Effector memory CD8-positive, alpha-beta T cell (primary cell): ENCODE results near the gene TAB2.
A peak's percentile ranks its signal among the peaks of the same experiment; 100 is the strongest.

ENCODE experiments used
- ATAC-seq: fragments of 150-1000 bp; cut with Tn5 transposase; replicated peaks from 2 replicates; pipeline ENCODE4 v1.10.0; 2021; ENCODE audit warnings: mild to moderate bottlenecking, moderate library complexity
- DNase-seq, 3 experiments: peaks; one replicate each; pipeline ENCODE4 v3.0.0; 2021
- H3K27ac Mint-ChIP-seq, 2 donors: one replicate each; pipeline ENCODE4 v1.8.0; 2022; ENCODE audit warnings: mild to moderate bottlenecking in 2 of 2, mixed read lengths in 2 of 2, moderate library complexity in 2 of 2
- H3K27me3 Mint-ChIP-seq, 2 donors: one replicate each; pipeline ENCODE4 v1.8.0; 2022; ENCODE audit warnings: mixed read lengths in 2 of 2
- H3K36me3 Mint-ChIP-seq: one replicate; pipeline ENCODE4 v1.8.0; 2022; ENCODE audit warnings: mild to moderate bottlenecking, moderate library complexity, mixed read lengths; ENCODE audit not compliant: insufficient read depth
- H3K4me1 Mint-ChIP-seq, 2 donors: one replicate each; pipeline ENCODE4 v1.8.0; 2022; ENCODE audit warnings: low read depth in 2 of 2, mixed read lengths in 2 of 2
- H3K4me3 Mint-ChIP-seq, 2 donors: one replicate each; pipeline ENCODE4 v1.8.0; 2022; ENCODE audit warnings: mild to moderate bottlenecking in 2 of 2, mixed read lengths in 2 of 2, moderate library complexity in 2 of 2
- H3K9me3 Mint-ChIP-seq, 2 donors: one replicate each; pipeline ENCODE4 v1.8.0; 2022; ENCODE audit warnings: mixed read lengths in 2 of 2

The TAB2 gene

DNA sequence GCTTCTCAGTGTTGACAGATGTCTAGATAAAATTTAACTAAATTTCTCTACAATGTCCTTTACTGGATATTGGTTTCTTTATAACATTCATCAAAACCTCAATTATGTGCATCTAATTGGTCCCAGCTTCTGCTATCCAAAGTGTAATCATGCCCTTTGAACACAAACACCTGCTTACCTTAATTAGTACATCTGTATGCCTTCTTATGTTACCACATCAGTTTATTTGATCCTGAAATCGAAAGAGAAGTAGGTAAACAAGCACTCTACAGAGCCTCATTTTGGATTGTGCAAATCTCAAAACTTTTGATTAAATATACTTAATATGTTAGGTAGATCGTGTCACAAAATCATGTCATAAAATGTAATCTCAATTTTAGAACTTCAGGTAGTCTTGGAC lies 36.5 kb downstream of the TAB2 start:
- Mint-ChIP-seq H3K36me3 (peaks cover 27% of the 10 kb centered on the region), H3K4me1 (peaks cover 27 to 36% of the 10 kb centered on the region in 2 donors)

DNA sequence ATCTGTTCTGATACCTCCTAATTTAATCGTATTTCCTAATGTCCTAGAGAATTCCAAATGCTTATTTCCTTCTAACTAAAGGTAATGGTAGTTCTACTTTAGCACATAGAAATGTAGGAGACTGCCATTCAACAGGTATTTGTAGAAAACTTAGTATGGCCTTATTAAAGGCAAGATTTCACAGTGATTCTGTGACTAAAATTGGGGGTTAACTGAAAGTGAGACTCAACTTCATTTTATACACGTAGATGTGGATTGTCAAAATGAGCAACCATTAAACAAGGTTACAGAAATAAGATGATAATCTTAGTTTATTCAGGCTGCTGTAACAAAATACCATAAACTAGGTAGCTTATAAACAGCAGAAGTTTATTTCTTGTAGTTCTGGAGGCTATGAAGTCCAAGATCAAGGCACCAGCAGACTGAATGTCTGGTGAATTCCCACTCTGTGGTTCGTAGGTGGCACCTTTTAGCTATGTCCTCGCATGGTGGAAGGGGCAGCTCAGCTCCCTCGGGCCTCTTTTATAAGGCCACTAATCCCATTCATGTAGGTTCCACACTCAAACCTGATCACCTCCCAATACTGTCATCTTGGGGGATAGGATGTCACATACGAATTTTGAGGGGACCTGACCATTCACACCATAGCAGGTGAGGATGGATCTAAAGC lies 38.7 kb downstream of the TAB2 start:
- Mint-ChIP-seq H3K27ac (peak overlapping the region in 1 of 2 donors; percentile 50), H3K27me3 (no peaks in the 10 kb centered on the region), H3K4me1 (peaks cover 32 to 45% of the 10 kb centered on the region in 2 donors), H3K4me3 (no peak overlapping the region), H3K9me3 (no peaks in the 10 kb centered on the region), H3K36me3 (peaks cover 23% of the 10 kb centered on the region)
- DNase-seq (no peak), ATAC-seq (no peak)

More for the DNA sequence above, 36.5 kb downstream of the TAB2 start:
- ATAC-seq, result no peak
- Mint-ChIP-seq H3K27me3 (no peaks in the 10 kb centered on the region), H3K27ac (no peak overlapping the region), H3K9me3 (no peaks in the 10 kb centered on the region), H3K4me3 (no peak overlapping the region)
- no peak for DNase-seq

DNA sequence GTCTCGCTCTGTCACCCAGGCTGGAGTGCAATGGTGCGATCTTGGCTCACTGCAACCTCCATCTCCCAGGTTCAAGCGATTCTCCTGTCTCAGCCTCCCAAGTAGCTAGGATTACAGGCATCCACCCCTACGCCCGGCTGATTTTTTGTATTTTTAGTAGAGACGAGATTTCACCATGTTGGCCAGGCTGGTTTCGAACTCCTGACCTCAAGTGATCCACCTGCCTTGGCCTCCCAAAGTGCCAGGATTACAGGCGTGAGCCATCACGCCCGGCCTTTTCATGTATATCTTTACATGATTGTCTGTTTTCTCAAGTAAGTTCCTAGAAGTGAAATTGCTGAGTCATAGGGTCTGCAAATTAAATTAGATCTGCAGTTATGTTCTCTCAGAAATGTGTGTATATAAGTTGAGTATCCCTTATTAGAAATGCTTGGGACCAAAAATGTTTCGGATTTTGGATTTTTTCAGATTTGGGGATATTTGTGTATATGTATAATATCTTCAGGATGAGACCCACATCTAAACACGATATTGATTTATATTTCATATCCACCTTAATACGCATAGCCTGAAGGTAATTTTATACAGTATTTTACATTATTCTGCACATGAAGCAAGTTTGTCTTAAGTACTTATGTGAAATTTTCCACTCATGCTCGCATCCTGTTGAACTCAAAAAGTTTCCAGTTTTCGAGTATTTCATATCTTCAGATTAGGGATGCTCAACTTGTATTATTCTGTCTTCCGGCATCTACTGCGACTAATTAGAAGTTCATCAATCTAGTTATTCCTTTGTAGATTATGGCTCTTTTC lies 40.4 kb downstream of the TAB2 start:
- Mint-ChIP-seq H3K4me3 (no peak overlapping the region), H3K27me3 (no peaks in the 10 kb centered on the region), H3K4me1 (peaks cover 36 to 49% of the 10 kb centered on the region in 2 donors), H3K9me3 (no peaks in the 10 kb centered on the region), H3K27ac (no peak overlapping the region), H3K36me3 (peaks cover 23% of the 10 kb centered on the region)
- DNase-seq (no peak), ATAC-seq (no peak)

DNA sequence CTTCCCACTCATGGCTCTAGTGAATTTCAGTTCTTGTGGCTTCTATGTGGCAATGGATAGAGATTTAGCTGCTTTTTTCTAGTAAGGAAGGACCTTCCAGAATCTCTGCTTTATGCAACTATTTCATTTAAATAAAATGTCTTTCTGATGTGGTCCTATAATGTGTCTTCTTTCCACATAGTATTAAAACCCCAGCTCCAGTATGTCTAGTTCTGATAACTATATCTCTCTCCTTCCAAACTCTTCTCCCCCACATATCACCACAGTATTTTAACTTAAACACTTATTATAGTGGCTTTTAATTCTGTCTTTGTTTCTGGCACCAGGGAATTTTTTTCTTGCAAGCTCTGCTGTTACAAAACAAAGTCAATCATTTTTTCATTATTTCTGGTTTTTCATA lies 41.9 kb downstream of the TAB2 start:
- H3K27me3 Mint-ChIP-seq, result no peaks in the 10 kb centered on the region
- DNase-seq (no peak), ATAC-seq (no peak)
- peaks cover 23% of the 10 kb centered on the region for H3K36me3 Mint-ChIP-seq
- H3K9me3 Mint-ChIP-seq, result no peaks in the 10 kb centered on the region
- no peak overlapping the region for H3K4me3 Mint-ChIP-seq
- H3K27ac Mint-ChIP-seq, result peak overlapping the region in 1 of 2 donors; percentile 70
- peaks cover 38 to 48% of the 10 kb centered on the region in 2 donors for H3K4me1 Mint-ChIP-seq

DNA sequence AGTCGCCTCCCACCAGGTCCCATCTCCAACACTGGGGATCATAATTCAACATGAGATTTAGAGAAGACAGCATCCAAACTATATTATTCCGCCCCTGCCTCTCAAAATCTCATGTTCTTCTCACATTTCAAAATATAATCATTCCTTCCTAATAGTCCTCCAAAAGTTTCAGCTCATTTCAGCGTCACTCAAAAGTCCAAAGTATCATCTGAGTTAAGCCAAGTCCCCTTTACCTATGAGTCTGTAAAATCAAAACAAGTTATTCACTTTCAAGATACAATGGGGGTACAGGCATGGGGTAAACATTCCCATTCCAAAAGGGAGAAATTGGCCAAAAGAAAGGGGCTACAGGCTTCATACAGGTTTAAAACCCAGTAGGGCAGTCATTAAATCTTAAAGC lies 43.0 kb downstream of the TAB2 start:
- Mint-ChIP-seq H3K9me3 (no peaks in the 10 kb centered on the region), H3K27ac (peak overlapping the region in 1 of 2 donors; percentile 70), H3K36me3 (peaks cover 17% of the 10 kb centered on the region), H3K27me3 (no peaks in the 10 kb centered on the region), H3K4me3 (no peak overlapping the region), H3K4me1 (peaks cover 40 to 48% of the 10 kb centered on the region in 2 donors)
- no peak for DNase-seq
- ATAC-seq, result no peak

DNA sequence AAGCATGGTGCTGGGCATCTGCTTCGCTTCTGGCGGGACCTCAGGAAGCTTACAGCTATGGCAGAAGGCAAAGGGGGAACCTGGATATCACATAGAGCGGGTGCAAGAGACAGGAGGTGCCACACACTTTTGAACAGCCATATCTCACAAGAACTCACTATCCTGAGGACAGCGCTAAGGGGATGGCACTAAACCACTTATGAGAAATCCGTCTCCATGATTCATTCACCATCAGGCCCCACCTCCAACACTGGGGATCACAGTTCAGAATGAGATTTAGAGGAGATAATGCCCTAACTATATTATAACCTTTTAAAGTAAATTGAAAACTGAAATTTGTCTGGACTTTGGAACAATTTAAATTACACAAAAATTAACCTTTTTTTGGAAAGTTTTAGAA lies 44.8 kb downstream of the TAB2 start:
- Mint-ChIP-seq H3K36me3 (peaks cover 11% of the 10 kb centered on the region), H3K4me1 (peaks cover 39 to 45% of the 10 kb centered on the region in 2 donors), H3K27ac (peak overlapping the region in 1 of 2 donors; percentile 1), H3K4me3 (no peak overlapping the region), H3K9me3 (no peaks in the 10 kb centered on the region), H3K27me3 (no peaks in the 10 kb centered on the region)
- no peak for ATAC-seq
- DNase-seq, result no peak

DNA sequence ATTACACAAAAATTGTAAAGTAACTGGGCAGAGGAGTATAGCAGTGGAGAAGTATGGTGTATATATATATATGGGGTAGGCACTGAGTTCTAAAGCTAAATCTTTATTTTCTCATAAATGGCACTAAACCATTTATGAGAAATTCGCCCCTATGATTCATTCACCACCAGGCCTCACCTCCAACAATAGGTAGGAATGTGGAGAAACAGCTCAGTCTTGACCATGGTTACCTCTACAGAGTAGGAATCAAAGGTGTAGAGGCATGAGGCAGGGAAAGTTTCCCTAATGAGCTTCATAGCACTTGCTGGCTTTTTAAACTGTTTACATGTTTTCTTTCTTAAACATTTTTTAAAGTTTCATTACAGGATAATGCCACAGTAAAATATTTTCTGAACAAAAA lies 45.6 kb downstream of the TAB2 start:
- Mint-ChIP-seq H3K4me3 (no peak overlapping the region), H3K27ac (no peak overlapping the region), H3K27me3 (no peaks in the 10 kb centered on the region), H3K4me1 (peaks cover 37 to 45% of the 10 kb centered on the region in 2 donors), H3K36me3 (peaks cover 6% of the 10 kb centered on the region), H3K9me3 (no peaks in the 10 kb centered on the region)
- ATAC-seq, result no peak
- no peak for DNase-seq

DNA sequence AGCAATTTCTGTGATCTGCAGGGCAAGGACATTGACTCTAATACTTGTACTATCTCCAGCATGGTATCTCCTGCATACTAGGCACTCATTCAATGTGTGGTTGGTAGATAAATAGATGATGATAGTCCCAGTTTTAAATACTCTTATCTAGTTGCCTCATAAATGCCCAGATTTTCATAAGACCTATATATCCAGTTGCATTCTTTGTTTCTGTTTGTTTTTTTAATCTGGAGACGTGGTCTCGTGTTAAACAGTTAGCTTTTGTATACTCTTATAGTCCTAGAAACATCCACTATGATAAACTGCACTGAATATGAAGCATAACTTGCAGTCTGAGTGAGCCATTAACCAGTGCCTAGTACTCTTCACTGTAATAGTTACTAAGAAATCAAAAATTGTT lies 47.0 kb downstream of the TAB2 start:
- ATAC-seq (no peak), DNase-seq (no peak)
- Mint-ChIP-seq H3K27ac (peak overlapping the region in 1 of 2 donors; percentile 26), H3K4me1 (peaks cover 33 to 34% of the 10 kb centered on the region in 2 donors), H3K36me3 (peaks cover 2% of the 10 kb centered on the region), H3K9me3 (no peaks in the 10 kb centered on the region), H3K27me3 (no peaks in the 10 kb centered on the region), H3K4me3 (peak overlapping the region in 1 of 2 donors; percentile 5)

DNA sequence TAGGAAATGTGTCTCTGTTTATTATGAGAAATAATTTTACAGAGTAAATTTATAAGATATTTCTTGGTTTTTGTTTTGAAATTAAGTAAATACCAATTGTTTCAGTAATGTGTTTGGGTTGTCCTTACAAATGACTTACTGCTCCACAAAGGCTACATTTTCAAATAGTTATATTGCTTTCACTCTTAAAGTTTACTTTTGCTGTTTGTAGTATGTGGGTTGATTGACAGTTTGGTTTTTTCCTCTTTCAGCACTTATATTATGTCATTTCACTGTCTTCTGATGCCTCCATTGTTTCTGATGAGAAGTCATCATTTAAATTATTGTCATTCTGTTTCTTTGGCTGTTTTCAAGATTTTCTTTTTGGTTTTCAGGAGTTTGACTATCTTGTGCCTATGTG lies 47.7 kb downstream of the TAB2 start:
- DNase-seq, result no peak
- Mint-ChIP-seq H3K27me3 (no peaks in the 10 kb centered on the region), H3K36me3 (peaks cover 6% of the 10 kb centered on the region), H3K4me1 (peaks cover 33% of the 10 kb centered on the region in 2 donors), H3K27ac (no peak overlapping the region), H3K4me3 (no peak overlapping the region), H3K9me3 (no peaks in the 10 kb centered on the region)
- no peak for ATAC-seq

DNA sequence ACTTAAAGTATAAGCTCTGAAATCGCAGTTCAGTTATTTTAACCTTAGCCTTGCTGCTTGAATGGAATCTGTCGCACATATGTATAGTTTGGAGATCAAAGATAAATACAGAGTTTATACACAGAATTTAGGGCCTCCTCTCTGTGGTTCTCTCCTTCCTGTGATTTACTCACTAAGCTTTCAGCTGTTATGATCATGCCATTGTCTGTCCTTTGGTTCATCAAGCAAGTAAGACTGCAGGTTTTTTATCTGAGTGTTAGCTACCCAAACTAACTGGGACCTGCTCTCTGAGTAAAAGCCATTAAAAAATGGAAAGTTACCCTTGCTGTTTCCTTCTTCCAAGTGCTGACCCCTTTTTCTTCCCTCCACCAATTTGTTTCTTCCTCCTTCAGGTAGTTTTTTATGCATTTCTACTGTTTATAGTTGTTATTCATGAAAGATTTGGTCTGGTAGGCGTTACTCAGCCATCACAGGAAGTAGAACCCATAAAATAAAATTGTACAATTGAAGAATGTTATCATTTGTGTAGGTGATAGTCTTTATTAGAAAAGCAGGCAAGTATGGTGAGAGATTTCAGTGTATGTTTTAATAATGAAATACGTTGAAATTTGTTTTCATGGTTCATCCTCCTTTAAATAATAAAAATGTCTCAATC lies 48.9 kb downstream of the TAB2 start:
- H3K27me3 Mint-ChIP-seq, result no peaks in the 10 kb centered on the region
- no peaks in the 10 kb centered on the region for H3K9me3 Mint-ChIP-seq
- peak; percentile 76 for ATAC-seq
- H3K36me3 Mint-ChIP-seq, result peaks cover 17% of the 10 kb centered on the region
- no peak overlapping the region for H3K27ac Mint-ChIP-seq
- no peak overlapping the region for H3K4me3 Mint-ChIP-seq
- H3K4me1 Mint-ChIP-seq, result peaks cover 27 to 28% of the 10 kb centered on the region in 2 donors
- no peak for DNase-seq

DNA sequence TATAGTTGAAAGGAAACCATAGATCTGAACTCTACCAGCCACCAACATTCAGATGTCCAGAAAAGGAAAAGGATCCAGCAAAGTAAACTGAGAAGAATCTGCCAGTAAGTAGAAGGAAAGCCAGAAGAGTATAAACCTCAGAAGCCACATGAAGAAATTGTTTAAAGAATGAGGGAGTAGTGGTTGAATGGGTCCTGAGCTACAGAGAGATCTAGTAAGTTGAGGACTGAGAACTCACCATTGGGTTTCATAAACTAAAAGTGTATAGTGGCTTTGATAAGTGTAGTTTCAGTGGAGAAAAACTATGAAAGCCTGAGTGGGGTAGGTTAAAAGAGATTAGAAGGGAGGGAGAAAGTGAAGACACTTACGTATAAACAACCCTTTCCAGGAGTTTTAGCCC lies 50.6 kb downstream of the TAB2 start:
- DNase-seq, result no peak
- ATAC-seq, result no peak
- peaks cover 16 to 22% of the 10 kb centered on the region in 2 donors for H3K4me1 Mint-ChIP-seq
- H3K4me3 Mint-ChIP-seq, result no peak overlapping the region
- H3K27ac Mint-ChIP-seq, result no peak overlapping the region
- no peaks in the 10 kb centered on the region for H3K27me3 Mint-ChIP-seq
- peaks cover 20% of the 10 kb centered on the region for H3K36me3 Mint-ChIP-seq
- H3K9me3 Mint-ChIP-seq, result no peaks in the 10 kb centered on the region

DNA sequence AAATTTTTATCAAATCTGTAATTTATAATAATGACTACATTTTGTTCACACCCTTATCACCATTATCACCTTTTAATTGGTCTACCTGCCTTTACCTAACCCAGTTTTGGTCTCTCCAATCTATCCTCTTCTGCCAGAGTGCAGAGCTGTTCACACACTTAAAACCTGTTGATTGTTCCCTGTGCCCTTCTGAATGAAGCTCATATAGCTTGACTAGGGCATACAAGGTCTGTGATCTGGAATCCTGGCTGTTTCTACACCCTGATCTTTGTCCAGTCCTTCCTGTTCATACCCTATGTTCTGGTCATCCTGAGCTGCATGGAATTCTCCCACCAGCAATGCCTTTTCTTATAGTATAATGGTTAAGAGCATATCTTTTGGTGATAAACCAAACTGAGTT lies 53.6 kb downstream of the TAB2 start:
- DNase-seq (no peak), ATAC-seq (no peak)
- H3K4me1 Mint-ChIP-seq, result peaks cover 22 to 35% of the 10 kb centered on the region in 2 donors
- H3K4me3 Mint-ChIP-seq, result no peak overlapping the region
- no peaks in the 10 kb centered on the region for H3K9me3 Mint-ChIP-seq
- H3K27ac Mint-ChIP-seq, result peak overlapping the region in 1 of 2 donors; percentile 49
- no peaks in the 10 kb centered on the region for H3K27me3 Mint-ChIP-seq
- H3K36me3 Mint-ChIP-seq, result peaks cover 31% of the 10 kb centered on the region

DNA sequence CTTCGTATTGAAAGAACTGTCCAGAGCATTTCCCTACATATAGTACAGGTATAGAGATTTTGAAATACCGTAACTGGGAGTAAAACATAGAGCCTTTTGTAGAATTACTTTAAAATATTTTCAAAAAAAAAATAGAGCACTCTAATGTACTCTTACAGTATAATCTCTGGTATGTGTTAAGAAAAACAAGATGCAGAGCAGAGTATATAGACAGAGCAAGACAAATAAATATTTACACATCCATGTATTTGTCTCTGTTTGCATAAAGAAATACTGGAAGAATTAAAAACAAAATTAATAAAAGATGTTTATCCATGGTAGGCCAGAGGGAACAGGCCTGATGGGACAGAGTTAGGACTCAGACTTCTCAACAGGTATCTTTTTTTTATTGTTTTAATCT lies 54.5 kb downstream of the TAB2 start:
- DNase-seq (no peak), ATAC-seq (no peak)
- Mint-ChIP-seq H3K4me3 (no peak overlapping the region), H3K9me3 (no peaks in the 10 kb centered on the region), H3K36me3 (peaks cover 35% of the 10 kb centered on the region), H3K27ac (peak overlapping the region in 1 of 2 donors; percentile 49), H3K4me1 (peaks cover 24 to 42% of the 10 kb centered on the region in 2 donors), H3K27me3 (no peaks in the 10 kb centered on the region)
